ENCODE measurements around the gene ABAT. TPM values are rescaled to one million over a fixed set of nuclear protein-coding genes. Genes with fewer than 3 reads are reported as not detected.

The ABAT gene
- total and polyA plus RNA-seq, 2 of the 8 experiments (the other 6 are each of a cell fraction or from before 2014, with no cell fraction given) = 6.4 to 8.4 TPM

DNA sequence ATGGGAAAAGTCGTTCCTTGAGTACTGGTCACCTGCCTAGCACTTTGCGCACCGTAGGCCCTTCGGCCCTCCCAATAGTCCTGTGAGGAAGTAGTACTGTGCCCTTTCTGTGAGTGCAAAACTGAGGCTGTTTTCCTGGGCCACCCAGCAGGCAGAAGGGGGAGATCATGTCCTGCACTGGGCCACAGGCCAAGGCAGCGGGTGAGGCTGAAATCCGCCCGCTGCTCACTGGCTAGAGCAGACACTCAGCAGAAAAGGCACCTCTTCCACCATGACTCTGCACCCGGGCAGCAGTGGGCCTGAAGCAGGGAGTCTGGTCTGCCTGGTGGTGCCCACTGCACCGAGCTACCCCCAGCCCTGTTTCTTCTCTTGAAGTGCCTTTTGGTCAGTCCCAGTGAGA, 32.7 kb upstream of the ABAT start:
- no peaks in the 10 kb centered on the region for H3K9me3 ChIP-seq (ENCODE audit: insufficient read depth in 2 of 2, low read depth in 1 of 2, low read length in 1 of 2)
- no peak overlapping the region for H3K14ac ChIP-seq (ENCODE audit: insufficient read length)
- peaks cover 44 to 85% (median 78%) of the 10 kb centered on the region in 4 experiments for H3K36me3 ChIP-seq (ENCODE audit: control insufficient read depth in 2 of 4, insufficient read depth in 4 of 4, low read length in 3 of 4)
- H4K20me1 ChIP-seq (replicated peaks in 1 of 2; ENCODE audit: control insufficient read depth in 1 of 2, insufficient read depth in 2 of 2, low read length in 2 of 2) = peaks cover 6 to 11% of the 10 kb centered on the region in 2 experiments
- no peak overlapping the region for H4K91ac ChIP-seq (replicated peaks; ENCODE audit: insufficient read length, low read length)
- no peak overlapping the region for H3K4me3 ChIP-seq (ENCODE audit: extremely low read depth in 1 of 4, insufficient read depth in 2 of 4, low read depth in 3 of 4, low read length in 4 of 4)
- H2BK15ac ChIP-seq (ENCODE audit: low read length) = no peak overlapping the region
- no peak overlapping the region for H3K4ac ChIP-seq (replicated peaks; ENCODE audit: insufficient read length, low read depth, low read length)
- no peak overlapping the region for H2BK20ac ChIP-seq (ENCODE audit: low read length)
- no peaks in the 10 kb centered on the region for H3K4me1 ChIP-seq (replicated peaks in 1 of 4; ENCODE audit: control insufficient read depth in 3 of 4, insufficient read depth in 4 of 4, low read length in 3 of 4)
- H2BK12ac ChIP-seq (ENCODE audit: low read depth, low read length) = no peak overlapping the region
- FAIRE-seq (no peak), DNase-seq (ENCODE audit: low read depth in 1 of 2, low spot score in 2 of 2) (no peak)
- H2BK5ac ChIP-seq (ENCODE audit: low read depth, low read length) = no peak overlapping the region
- no peak overlapping the region for H3K18ac ChIP-seq (ENCODE audit: extremely low read depth, low read length)
- H3K27me3 ChIP-seq (replicated peaks in 1 of 4; ENCODE audit: control insufficient read depth in 3 of 4, extremely low read depth in 1 of 4, insufficient read depth in 3 of 4, low read length in 3 of 4) = no peaks in the 10 kb centered on the region
- H3K23ac ChIP-seq (ENCODE audit: insufficient read length) = no peak overlapping the region
- no peak overlapping the region for H3K9ac ChIP-seq (replicated peaks in 1 of 4; ENCODE audit: extremely low read depth in 1 of 4, low read depth in 3 of 4, low read length in 3 of 4)
- H2AK5ac ChIP-seq (ENCODE audit: low read depth, low read length) = no peak overlapping the region
- H3K79me2 ChIP-seq (ENCODE audit: control insufficient read depth in 1 of 2, insufficient read depth in 2 of 2, low read length in 2 of 2) = no peaks in the 10 kb centered on the region
- CTCF ChIA-PET (ENCODE audit: partially characterized antibody) = interaction anchor here (0.6 to 2.4 kb wide), 4 partner anchors 59 to 241 kb away, joined by 3 to 7 read pairs (median 4); no protein-coding TSS in a partner anchor
- no peak overlapping the region for H3K4me2 ChIP-seq (ENCODE audit: insufficient read depth in 1 of 2, low read depth in 2 of 2, low read length in 2 of 2)
- H3K23me2 ChIP-seq (ENCODE audit: low read depth, low read length) = no peaks in the 10 kb centered on the region; the same call in 1 of the 2 replicates
- 70% methylated on average over 8 of the region's 9 CpGs; no CpG with 5 or more reads in 1 of the 2 experiments for WGBS, 2 experiments (ENCODE audit: extremely low coverage in 1 of 2, insufficient coverage in 1 of 2, insufficient read length in 1 of 2, insufficient replicate concordance in 2 of 2, low coverage in 1 of 2, low lambda C conversion rate in 2 of 2, missing lambda C conversion rate in 1 of 2)
- H4K5ac ChIP-seq (ENCODE audit: insufficient read length, low read depth, low read length) = no peak overlapping the region
- POLR2A ChIA-PET (ENCODE audit: partially characterized antibody) = interaction anchor here (1.2 to 1.5 kb wide), 2 partner anchors 11 to 14 kb away, joined by 3 to 9 read pairs; no protein-coding TSS in a partner anchor
- no peak overlapping the region for H2BK120ac ChIP-seq (replicated peaks; ENCODE audit: low read depth, low read length)
- H3K56ac ChIP-seq (replicated peaks; ENCODE audit: insufficient read length, low read depth, low read length) = no peak overlapping the region
- H2AFZ ChIP-seq (ENCODE audit: low read length) = no peak overlapping the region
- no peak overlapping the region for H3K27ac ChIP-seq (ENCODE audit: low read depth, low read length)
- no peaks in the 10 kb centered on the region; the same call in 1 of the 2 replicates for H3K79me1 ChIP-seq (ENCODE audit: low read depth, low read length)
- H4K8ac ChIP-seq (ENCODE audit: extremely low read depth, insufficient read depth, low read length) = no peak overlapping the region
- TF ChIP-seq EZH2 (IDR thresholded peaks at IDR 0.05; ENCODE audit: low read depth, low read length, severe bottlenecking) = no peak
- TF ChIP-seq CBX5 (IDR thresholded peaks at IDR 0.05; ENCODE audit: low read depth, low read length) = no peak
- TF ChIP-seq RBBP5 (IDR thresholded peaks at IDR 0.05; ENCODE audit: borderline replicate concordance, low read depth, low read length) = no peak
